Tibial nerve (tissue), 4 donors: ENCODE measurements around the gene SMOC1.

ENCODE experiments used
- EP300 ChIP-seq, 2 donors: sonication (generic); formaldehyde crosslinking; IDR thresholded peaks; one replicate each; pipeline ENCODE4 v1.6.1; 2017; ENCODE audit warnings: antibody characterized with exemption in 2 of 2, mild to moderate bottlenecking in 1 of 2
- POLR2A ChIP-seq, 2 donors: fragments of 450-650 bp; IDR thresholded peaks; one replicate each; pipeline ENCODE4 v1.6.1; 2017; ENCODE audit warnings: antibody characterized with exemption in 2 of 2, mild to moderate bottlenecking in 2 of 2, moderate library complexity in 2 of 2
- TF ChIP-seq, protein P1 (sequence below), 5 experiments: fragments of 200-600 bp in 3 of 5; fragments of 450-650 bp in 2 of 5; sonication (generic) in 3 of 5; IDR thresholded peaks; one replicate each; pipeline ENCODE4 v1.5.1; 2016 to 2019; ENCODE audit warnings: antibody characterized with exemption in 5 of 5, mild to moderate bottlenecking in 3 of 5, moderate library complexity in 2 of 5

DNA sequence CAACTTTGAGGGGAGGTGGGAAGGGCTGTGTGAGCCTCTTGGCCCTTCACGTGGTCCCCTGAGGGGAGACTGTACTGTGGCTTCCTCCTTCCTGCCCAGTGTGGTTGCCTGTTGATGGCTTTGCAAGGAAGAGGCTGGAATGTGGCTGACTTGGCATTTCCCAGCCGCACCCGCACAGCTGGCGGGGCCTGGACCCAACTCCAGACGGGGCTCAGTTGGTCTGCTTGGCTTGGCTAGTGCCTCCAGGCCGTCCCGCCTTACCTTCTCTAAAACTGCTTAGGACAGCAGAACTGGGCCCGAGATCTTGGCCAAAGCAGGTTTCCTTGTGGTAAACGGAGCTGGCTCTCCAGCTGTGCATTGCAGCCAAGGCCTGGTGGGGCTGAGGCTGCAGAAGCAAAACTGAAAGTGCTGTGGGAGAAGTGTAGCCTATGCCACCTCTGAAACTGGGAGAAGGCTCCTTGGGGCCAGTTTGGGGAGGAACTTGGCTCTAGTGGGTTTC lies 139.5 kb downstream of the SMOC1 start:
- TF ChIP-seq, protein P1, sequence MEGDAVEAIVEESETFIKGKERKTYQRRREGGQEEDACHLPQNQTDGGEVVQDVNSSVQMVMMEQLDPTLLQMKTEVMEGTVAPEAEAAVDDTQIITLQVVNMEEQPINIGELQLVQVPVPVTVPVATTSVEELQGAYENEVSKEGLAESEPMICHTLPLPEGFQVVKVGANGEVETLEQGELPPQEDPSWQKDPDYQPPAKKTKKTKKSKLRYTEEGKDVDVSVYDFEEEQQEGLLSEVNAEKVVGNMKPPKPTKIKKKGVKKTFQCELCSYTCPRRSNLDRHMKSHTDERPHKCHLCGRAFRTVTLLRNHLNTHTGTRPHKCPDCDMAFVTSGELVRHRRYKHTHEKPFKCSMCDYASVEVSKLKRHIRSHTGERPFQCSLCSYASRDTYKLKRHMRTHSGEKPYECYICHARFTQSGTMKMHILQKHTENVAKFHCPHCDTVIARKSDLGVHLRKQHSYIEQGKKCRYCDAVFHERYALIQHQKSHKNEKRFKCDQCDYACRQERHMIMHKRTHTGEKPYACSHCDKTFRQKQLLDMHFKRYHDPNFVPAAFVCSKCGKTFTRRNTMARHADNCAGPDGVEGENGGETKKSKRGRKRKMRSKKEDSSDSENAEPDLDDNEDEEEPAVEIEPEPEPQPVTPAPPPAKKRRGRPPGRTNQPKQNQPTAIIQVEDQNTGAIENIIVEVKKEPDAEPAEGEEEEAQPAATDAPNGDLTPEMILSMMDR (IDR thresholded peaks at IDR 0.05): no peak
- TF ChIP-seq POLR2A (IDR thresholded peaks at IDR 0.05): no peak
- TF ChIP-seq EP300 (IDR thresholded peaks at IDR 0.05): no peak
